Subcutaneous adipose tissue (tissue), 4 donors: Measurements from ENCODE around the gene AP5S1. TPM values are rescaled to one million over a fixed set of nuclear protein-coding genes. Genes with fewer than 3 reads are reported as not detected.

ENCODE experiments used
- total RNA-seq, 4 donors: library from RNA; depleted of rRNA; stranded (reverse); fragments of >200 nt; gene quantifications; one replicate each; pipeline ENCODE4 v1.1.0, GENCODE V29; 2016
- TF ChIP-seq, protein P1 (sequence below): fragments of 450-650 bp; IDR thresholded peaks from one replicate; pipeline ENCODE4 v1.5.1; 2016; ENCODE audit warnings: low read depth, mild to moderate bottlenecking, control low read depth, antibody characterized with exemption, moderate library complexity

Gene AP5S1
- total RNA-seq, 4 donors from 2014 or later: 8.0 to 15.1 (median 10.6) TPM

DNA sequence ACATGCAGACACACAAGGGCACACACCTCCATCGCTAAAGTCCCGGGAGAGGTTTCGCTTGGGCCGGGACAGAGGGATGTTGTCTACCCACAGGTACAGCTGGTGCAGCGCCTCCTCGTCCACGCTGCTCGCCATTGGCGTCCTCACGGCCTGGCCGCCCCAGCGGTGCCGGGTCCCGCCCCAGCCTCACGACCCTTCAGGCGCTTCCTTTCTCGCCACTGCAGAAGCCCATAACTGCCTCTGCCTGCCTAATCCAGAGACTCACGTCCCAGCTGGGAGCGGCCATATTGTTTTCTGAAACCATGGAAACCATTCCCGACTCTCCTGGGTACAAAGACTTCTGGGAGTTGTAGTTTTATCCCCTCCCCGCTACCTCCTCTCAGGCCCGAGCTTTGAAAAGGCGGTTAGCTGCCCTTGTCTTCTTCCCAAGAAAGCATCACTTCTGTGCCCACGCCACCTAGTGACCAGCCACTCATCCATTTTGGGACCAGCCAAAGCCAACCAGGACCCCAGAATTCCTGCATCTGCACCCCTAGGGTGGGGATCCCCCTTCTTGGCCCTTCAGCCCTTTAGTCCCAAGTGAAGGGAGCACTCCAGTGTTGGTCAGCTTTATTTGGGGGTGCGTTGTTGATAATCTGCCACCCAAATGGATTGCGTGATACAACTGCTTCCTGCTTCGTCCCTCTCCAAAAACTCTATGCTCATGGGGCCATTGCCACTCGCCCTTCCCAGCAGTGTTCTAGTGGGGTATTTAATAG is 39.0 kb upstream of the AP5S1 start, which contains the start of gene SPEF1:
Gene SPEF1 (minus strand): TSS at position 296 of the 758 bp plus-strand sequence. CDS start 161 bp downstream, at position 135.
- TF ChIP-seq, protein P1, sequence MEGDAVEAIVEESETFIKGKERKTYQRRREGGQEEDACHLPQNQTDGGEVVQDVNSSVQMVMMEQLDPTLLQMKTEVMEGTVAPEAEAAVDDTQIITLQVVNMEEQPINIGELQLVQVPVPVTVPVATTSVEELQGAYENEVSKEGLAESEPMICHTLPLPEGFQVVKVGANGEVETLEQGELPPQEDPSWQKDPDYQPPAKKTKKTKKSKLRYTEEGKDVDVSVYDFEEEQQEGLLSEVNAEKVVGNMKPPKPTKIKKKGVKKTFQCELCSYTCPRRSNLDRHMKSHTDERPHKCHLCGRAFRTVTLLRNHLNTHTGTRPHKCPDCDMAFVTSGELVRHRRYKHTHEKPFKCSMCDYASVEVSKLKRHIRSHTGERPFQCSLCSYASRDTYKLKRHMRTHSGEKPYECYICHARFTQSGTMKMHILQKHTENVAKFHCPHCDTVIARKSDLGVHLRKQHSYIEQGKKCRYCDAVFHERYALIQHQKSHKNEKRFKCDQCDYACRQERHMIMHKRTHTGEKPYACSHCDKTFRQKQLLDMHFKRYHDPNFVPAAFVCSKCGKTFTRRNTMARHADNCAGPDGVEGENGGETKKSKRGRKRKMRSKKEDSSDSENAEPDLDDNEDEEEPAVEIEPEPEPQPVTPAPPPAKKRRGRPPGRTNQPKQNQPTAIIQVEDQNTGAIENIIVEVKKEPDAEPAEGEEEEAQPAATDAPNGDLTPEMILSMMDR: no peak

DNA sequence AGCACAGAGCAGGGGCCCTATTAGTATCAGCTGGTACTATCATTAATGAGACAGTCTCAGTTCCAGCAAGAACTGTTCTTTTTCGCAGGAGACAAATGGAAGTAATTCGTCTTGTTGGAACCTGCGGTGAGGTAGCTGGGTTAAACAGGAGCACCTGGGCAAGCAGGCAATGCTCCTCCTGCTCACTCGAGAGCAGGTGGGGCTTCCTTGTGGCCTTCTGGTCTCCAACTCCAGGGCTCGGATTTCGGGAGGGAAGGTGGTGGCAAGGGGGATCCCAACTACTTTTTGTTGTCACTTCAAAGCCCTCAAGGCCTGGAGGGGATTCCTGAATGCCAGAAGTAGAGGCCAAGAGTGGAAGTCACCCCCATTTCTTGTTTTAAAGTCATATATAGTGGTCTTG is 37.8 kb upstream of the AP5S1 start:
- TF ChIP-seq, protein P1: no peak

DNA sequence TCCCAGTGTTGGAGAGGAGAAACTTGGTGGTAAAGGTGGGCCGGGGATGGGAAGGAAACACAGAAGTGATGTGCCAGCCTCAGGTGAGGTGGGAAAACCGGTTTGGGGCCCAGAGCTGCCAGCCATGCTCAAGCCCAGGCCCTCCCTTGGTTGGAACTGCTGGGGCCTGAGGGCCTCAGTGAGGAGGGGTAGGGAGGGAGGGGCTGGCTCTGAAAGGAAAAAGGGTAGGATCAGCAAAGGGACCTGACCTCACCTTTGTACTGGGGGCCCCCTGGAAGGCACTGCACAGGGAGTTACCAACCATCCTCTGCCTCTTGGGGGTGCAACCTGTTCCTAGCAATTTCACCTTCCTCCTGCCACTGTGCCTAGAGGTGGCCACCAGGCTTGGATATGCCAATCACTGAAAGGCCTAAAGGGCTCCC is 37.3 kb upstream of the AP5S1 start:
- TF ChIP-seq, protein P1: no peak

DNA sequence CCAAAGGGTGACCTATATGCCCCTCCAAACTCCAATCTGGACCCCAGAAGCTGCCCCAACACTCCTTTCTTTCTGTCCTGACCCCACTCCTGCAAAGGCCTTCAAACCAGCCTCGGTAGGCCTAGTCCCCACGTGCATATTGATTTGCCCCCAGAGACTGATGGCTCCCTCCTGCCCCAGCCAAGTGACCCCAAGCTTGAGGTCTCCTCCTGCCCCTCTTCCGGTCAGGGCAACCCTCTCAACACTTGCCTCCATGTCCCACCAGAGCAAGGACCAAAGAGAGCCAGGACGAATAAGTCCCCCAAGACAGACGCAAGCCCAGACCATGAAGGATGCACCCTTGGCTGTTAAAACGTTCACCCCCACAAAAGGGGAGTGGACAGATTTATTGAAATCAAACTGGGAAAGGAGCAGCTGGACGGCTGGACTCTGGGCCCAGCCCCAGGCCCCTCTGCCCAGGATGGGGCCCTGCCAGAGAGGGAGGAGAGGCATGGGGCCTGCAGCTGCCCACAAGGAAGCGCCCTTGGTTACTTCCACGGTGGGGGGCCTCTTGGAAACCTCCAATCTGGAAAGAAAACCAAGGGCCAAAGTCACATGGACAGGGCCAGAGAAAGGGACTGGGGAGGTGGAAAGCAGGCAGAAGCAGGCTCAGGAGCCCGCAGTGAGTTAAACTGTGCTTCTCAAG is 36.7 kb upstream of the AP5S1 start:
- TF ChIP-seq, protein P1: no peak

DNA sequence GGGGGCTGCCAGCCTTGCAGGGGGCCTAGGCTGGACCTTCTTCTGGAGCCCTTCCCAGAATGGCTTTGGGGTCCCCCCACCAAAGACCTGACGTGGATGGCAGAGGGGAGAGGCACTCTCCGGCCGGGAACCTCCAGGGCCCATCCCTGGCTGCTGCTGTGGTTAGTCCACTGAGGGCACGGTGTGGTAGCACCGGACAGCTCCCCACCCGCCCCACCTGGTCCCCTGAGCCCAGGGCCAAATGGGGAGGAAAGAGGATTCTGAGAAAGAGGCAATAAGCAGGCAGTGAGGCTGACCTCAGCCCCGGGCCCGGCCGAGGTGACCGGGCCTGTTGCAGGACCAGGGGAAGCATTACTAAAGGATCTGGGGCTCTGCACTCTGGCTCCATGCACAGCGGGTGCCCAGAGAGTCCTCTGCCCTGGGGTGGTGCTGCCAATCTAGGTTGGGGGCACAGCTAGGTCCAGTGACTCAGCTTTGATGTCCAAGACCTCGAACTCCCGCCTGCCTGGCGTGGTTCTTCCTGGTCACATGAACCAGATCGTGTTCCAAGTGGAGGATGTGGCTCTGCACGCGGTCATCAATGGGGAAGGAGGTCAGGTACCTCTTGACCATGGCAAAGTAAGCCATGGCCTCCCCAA is 36.0 kb upstream of the AP5S1 start:
- TF ChIP-seq, protein P1: no peak

DNA sequence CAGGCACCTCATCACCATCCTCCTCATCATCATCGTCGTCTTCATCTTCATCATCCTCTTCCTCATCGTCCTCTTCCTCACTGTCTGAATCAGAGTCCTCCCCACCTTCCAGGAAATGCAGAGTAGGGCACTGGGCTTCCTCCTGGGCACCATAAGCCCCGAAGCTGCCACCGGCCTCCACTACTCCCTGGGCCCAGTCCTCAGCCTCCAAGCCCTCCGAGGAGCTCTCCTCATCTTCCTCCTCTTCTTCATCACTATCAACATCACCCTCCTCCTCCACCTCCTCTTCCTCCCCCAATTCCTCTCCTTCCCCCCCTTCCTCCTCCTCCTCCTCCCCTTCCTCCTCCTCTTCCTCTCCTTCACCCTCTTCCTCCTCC is 35.5 kb upstream of the AP5S1 start:
- TF ChIP-seq, protein P1: no peak
